Measurements from ENCODE around the gene RBM12. TPM values are rescaled to one million over a fixed set of nuclear protein-coding genes. Genes with fewer than 3 reads are reported as not detected.

The RBM12 gene
- total and polyA plus RNA-seq, 9 donors = 32.0 to 59.6 (median 50.5) TPM

- Histone ChIP-seq H3K27me3 (ENCODE audit: control insufficient read depth, insufficient read depth, low read length) (no peaks in the 10 kb centered on the region), H3K4me1 (ENCODE audit: control insufficient read depth, insufficient read depth, low read length) (no peaks in the 10 kb centered on the region), H3K27ac (ENCODE audit: low read length) (no peak overlapping the region), H3K36me3 (ENCODE audit: control insufficient read depth, insufficient read depth, low read length) (peaks cover 30% of the 10 kb centered on the region), H3K9me3 (replicated peaks; ENCODE audit: control insufficient read depth, low read depth, low read length) (no peaks in the 10 kb centered on the region), H3K4me3 (ENCODE audit: low read length) (no peak overlapping the region)
- no peak for DNase-seq
- 92% methylated on average over 9 of the region's 9 CpGs for WGBS (ENCODE audit: insufficient coverage)
Observed at GRCh38 chr20:35654415-35654814, 10.3 kb downstream of the RBM12 start.

- Histone ChIP-seq H3K36me3 (ENCODE audit: control insufficient read depth, insufficient read depth, low read length) (peaks cover 30% of the 10 kb centered on the region), H3K4me3 (ENCODE audit: low read length) (no peak overlapping the region), H3K27me3 (ENCODE audit: control insufficient read depth, insufficient read depth, low read length) (no peaks in the 10 kb centered on the region), H3K9me3 (replicated peaks; ENCODE audit: control insufficient read depth, low read depth, low read length) (no peaks in the 10 kb centered on the region), H3K27ac (ENCODE audit: low read length) (no peak overlapping the region), H3K4me1 (ENCODE audit: control insufficient read depth, insufficient read depth, low read length) (no peaks in the 10 kb centered on the region)
- 100% methylated on average over 1 of the region's 4 CpGs for WGBS (ENCODE audit: insufficient coverage)
- no peak for DNase-seq
Observed at GRCh38 chr20:35653893-35654292, 10.8 kb downstream of the RBM12 start.

DNA sequence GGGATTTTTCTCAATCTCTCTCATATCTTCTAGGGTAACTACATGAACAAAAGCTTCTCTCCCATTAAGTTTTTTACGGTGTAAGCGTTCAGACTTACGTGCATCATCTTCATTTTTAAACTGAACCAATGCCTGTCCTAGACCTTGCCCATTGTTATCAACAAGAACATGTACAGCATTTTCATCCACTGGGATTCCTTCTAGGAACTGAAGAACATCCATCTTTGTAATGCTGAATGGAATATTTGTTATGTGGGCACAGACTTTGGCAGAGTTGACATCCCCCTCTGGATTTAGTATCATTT, 11.3 kb downstream of the RBM12 start:
- WGBS (ENCODE audit: insufficient coverage) = 100% methylated on average over 3 of the region's 3 CpGs
- DNase-seq = no peak
- H3K36me3 ChIP-seq (ENCODE audit: control insufficient read depth, insufficient read depth, low read length) = peaks cover 30% of the 10 kb centered on the region
- H3K4me1 ChIP-seq (ENCODE audit: control insufficient read depth, insufficient read depth, low read length) = no peaks in the 10 kb centered on the region
- no peaks in the 10 kb centered on the region for H3K9me3 ChIP-seq (replicated peaks; ENCODE audit: control insufficient read depth, low read depth, low read length)
- no peak overlapping the region for H3K4me3 ChIP-seq (ENCODE audit: low read length)
- H3K27ac ChIP-seq (ENCODE audit: low read length) = no peak overlapping the region
- no peaks in the 10 kb centered on the region for H3K27me3 ChIP-seq (ENCODE audit: control insufficient read depth, insufficient read depth, low read length)

DNA sequence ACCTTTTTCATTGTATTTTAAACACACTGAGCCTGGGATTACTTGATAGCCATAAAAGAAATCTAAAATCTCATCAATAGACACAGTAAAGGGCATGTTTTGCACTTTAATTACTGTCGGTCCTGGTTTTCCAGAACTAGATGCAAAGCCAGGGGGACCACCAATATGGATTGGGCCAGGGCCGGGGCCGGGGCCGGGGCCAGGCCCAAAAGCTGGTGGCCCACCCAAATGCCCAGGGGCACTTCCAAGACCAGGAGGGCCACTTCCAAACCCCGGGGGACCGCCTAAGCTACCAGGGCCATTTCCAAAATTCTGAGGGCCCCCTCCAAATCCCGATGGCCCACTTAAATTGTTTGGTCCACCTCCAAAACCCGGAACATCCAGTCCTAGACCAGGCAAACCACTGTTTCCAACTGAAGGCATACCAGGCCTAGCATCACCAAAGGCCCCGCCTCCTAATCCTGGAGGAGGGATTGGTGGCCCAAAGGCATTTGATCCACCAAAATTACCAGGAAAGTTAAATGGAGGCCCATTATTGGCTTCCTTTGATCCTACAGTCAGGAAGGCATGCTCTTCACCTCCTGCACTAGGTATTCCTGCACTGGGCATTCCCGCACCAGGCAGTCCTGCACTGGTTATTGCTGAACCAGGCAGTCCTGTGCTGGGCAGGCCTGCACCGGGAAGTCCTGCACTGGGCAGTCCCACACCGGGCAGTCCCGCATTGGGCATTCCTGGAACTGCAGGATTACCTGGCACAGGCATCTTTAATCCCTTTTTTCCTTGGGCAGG, 11.9 kb downstream of the RBM12 start:
- Histone ChIP-seq H3K27ac (ENCODE audit: low read length) (no peak overlapping the region), H3K4me1 (ENCODE audit: control insufficient read depth, insufficient read depth, low read length) (no peaks in the 10 kb centered on the region), H3K36me3 (ENCODE audit: control insufficient read depth, insufficient read depth, low read length) (peaks cover 30% of the 10 kb centered on the region), H3K4me3 (ENCODE audit: low read length) (no peak overlapping the region), H3K9me3 (replicated peaks; ENCODE audit: control insufficient read depth, low read depth, low read length) (no peaks in the 10 kb centered on the region), H3K27me3 (ENCODE audit: control insufficient read depth, insufficient read depth, low read length) (no peaks in the 10 kb centered on the region)
- WGBS (ENCODE audit: insufficient coverage) = 98% methylated on average over 9 of the region's 13 CpGs
- no peak for DNase-seq

- Histone ChIP-seq H3K36me3 (ENCODE audit: control insufficient read depth, insufficient read depth, low read length) (peaks cover 30% of the 10 kb centered on the region), H3K4me1 (ENCODE audit: control insufficient read depth, insufficient read depth, low read length) (no peaks in the 10 kb centered on the region), H3K27ac (ENCODE audit: low read length) (no peak overlapping the region)
Observed at GRCh38 chr20:35651958-35652357, 12.7 kb downstream of the RBM12 start.

DNA sequence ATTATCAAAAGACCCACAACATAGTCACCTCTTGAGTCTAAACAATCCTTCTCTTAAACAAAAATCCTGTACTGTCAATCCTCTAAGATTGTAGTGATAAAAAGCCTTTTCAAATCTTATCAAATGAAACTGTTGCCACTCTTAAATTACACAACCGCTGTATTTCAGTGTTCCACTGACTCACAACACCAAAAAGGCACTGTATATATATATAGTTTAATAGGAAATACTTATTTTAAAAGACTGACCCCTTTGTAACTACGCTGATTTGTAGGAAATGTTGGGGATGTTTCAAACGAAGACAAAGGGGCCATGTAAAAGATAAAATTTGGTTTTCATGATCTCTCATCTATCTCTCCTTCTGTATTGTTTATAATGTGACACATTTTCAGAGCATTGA, 14.1 kb downstream of the RBM12 start:
- H3K9me3 ChIP-seq (replicated peaks; ENCODE audit: control insufficient read depth, low read depth, low read length) = no peaks in the 10 kb centered on the region
- WGBS (ENCODE audit: insufficient coverage) = no CpG with 5 or more reads among the region's 3 CpGs
- no peak overlapping the region for H3K4me3 ChIP-seq (ENCODE audit: low read length)
- DNase-seq = no peak
- peaks cover 30% of the 10 kb centered on the region for H3K36me3 ChIP-seq (ENCODE audit: control insufficient read depth, insufficient read depth, low read length)
- no peaks in the 10 kb centered on the region for H3K4me1 ChIP-seq (ENCODE audit: control insufficient read depth, insufficient read depth, low read length)
- no peaks in the 10 kb centered on the region for H3K27me3 ChIP-seq (ENCODE audit: control insufficient read depth, insufficient read depth, low read length)
- H3K27ac ChIP-seq (ENCODE audit: low read length) = no peak overlapping the region

More at GRCh38 chr20:35651958-35652357, 12.7 kb downstream of the RBM12 start:
- no peaks in the 10 kb centered on the region for H3K27me3 ChIP-seq (ENCODE audit: control insufficient read depth, insufficient read depth, low read length)
- no peaks in the 10 kb centered on the region for H3K9me3 ChIP-seq (replicated peaks; ENCODE audit: control insufficient read depth, low read depth, low read length)
- DNase-seq = no peak
- no peak overlapping the region for H3K4me3 ChIP-seq (ENCODE audit: low read length)

- H3K36me3 ChIP-seq (ENCODE audit: control insufficient read depth, insufficient read depth, low read length) = peaks cover 20% of the 10 kb centered on the region
- no peak overlapping the region for H3K27ac ChIP-seq (ENCODE audit: low read length)
- H3K27me3 ChIP-seq (ENCODE audit: control insufficient read depth, insufficient read depth, low read length) = no peaks in the 10 kb centered on the region
- no peaks in the 10 kb centered on the region for H3K9me3 ChIP-seq (replicated peaks; ENCODE audit: control insufficient read depth, low read depth, low read length)
- H3K4me3 ChIP-seq (ENCODE audit: low read length) = no peak overlapping the region
- DNase-seq = no peak
- no peaks in the 10 kb centered on the region for H3K4me1 ChIP-seq (ENCODE audit: control insufficient read depth, insufficient read depth, low read length)
Observed at GRCh38 chr20:35648836-35649235, 15.9 kb downstream of the RBM12 start.

DNA sequence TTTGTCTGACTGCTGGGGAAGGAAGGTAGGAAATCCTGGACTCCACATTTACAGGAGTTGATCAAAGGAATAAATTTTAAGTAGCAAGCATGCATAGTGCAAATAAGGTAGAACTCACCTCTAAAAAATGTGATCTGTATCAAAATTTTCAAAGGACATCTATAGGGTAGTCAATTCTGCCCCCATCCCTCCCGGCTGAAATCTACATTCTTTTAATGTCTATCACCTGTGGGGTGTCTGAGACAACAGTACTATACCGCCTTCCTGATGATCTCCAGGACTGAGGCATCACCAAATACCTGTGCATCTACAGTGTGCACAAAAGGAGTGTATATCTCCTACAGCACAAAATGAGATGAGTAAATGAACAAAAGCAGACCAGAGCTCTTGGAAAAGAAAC, 19.9 kb downstream of the RBM12 start:
- no peak for DNase-seq
- Histone ChIP-seq H3K4me1 (ENCODE audit: control insufficient read depth, insufficient read depth, low read length) (peaks cover 2% of the 10 kb centered on the region), H3K4me3 (ENCODE audit: low read length) (no peak overlapping the region), H3K9me3 (replicated peaks; ENCODE audit: control insufficient read depth, low read depth, low read length) (no peaks in the 10 kb centered on the region), H3K36me3 (ENCODE audit: control insufficient read depth, insufficient read depth, low read length) (peaks cover 5% of the 10 kb centered on the region), H3K27ac (ENCODE audit: low read length) (no peak overlapping the region), H3K27me3 (ENCODE audit: control insufficient read depth, insufficient read depth, low read length) (no peaks in the 10 kb centered on the region)
- WGBS (ENCODE audit: insufficient coverage) = no CpG with 5 or more reads among the region's 2 CpGs

GRCh38 chr20:35643045-35643444, 21.7 kb downstream of the RBM12 start:
- Histone ChIP-seq H3K4me3 (ENCODE audit: low read length) (no peak overlapping the region), H3K9me3 (replicated peaks; ENCODE audit: control insufficient read depth, low read depth, low read length) (no peaks in the 10 kb centered on the region), H3K27ac (ENCODE audit: low read length) (no peak overlapping the region), H3K36me3 (ENCODE audit: control insufficient read depth, insufficient read depth, low read length) (peaks cover 5% of the 10 kb centered on the region), H3K27me3 (ENCODE audit: control insufficient read depth, insufficient read depth, low read length) (no peaks in the 10 kb centered on the region), H3K4me1 (ENCODE audit: control insufficient read depth, insufficient read depth, low read length) (peaks cover 2% of the 10 kb centered on the region)
- WGBS (ENCODE audit: insufficient coverage) = 92% methylated on average over 4 of the region's 7 CpGs
- no peak for DNase-seq

- Histone ChIP-seq H3K4me1 (ENCODE audit: control insufficient read depth, insufficient read depth, low read length) (peaks cover 4% of the 10 kb centered on the region), H3K9me3 (replicated peaks; ENCODE audit: control insufficient read depth, low read depth, low read length) (no peaks in the 10 kb centered on the region), H3K4me3 (ENCODE audit: low read length) (no peak overlapping the region), H3K36me3 (ENCODE audit: control insufficient read depth, insufficient read depth, low read length) (peaks cover 5% of the 10 kb centered on the region), H3K27me3 (ENCODE audit: control insufficient read depth, insufficient read depth, low read length) (no peaks in the 10 kb centered on the region), H3K27ac (ENCODE audit: low read length) (no peak overlapping the region)
- DNase-seq = no peak
- WGBS (ENCODE audit: insufficient coverage) = 87% methylated on average over 3 of the region's 4 CpGs
Observed at GRCh38 chr20:35641743-35642142, 23.0 kb downstream of the RBM12 start.

DNA sequence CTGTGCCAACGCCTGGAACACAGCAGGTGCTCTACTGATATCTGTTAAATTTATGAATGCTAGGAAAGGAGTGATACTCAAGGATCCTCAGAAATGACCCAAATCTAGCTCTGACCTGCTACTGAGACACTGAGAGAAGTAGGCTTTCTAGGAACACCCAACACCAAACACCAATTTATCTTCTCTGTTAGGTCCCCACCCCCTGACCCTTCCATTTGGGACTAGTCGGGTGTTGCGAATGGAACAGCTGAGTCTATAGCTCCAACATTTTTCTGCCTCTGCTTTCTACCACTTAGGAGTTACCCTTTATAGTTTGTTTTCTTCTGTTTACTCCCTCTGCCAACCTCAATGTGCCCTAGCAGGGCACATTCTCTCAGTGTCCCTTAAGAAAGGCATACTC, 24.0 kb downstream of the RBM12 start:
- H3K36me3 ChIP-seq (ENCODE audit: control insufficient read depth, insufficient read depth, low read length) = peaks cover 5% of the 10 kb centered on the region
- no peaks in the 10 kb centered on the region for H3K9me3 ChIP-seq (replicated peaks; ENCODE audit: control insufficient read depth, low read depth, low read length)
- DNase-seq = no peak
- no peak overlapping the region for H3K27ac ChIP-seq (ENCODE audit: low read length)
- WGBS (ENCODE audit: insufficient coverage) = 79% methylated on average over 2 of the region's 3 CpGs
- H3K4me1 ChIP-seq (ENCODE audit: control insufficient read depth, insufficient read depth, low read length) = peaks cover 4% of the 10 kb centered on the region
- no peaks in the 10 kb centered on the region for H3K27me3 ChIP-seq (ENCODE audit: control insufficient read depth, insufficient read depth, low read length)
- H3K4me3 ChIP-seq (ENCODE audit: low read length) = no peak overlapping the region
